SK-N-MC (cell line): Measurements from ENCODE around the gene DUSP22.

Experiments
- DNase-seq: peaks from one replicate; pipeline ENCODE4 v3.0.0-alpha.2; 2011; ENCODE audit warnings: low read depth, low spot score
- H3K27ac ChIP-seq: fragments of 200-600 bp; sonication (generic); 2 replicates; pipeline ENCODE4 v1.5.1; 2016; ENCODE audit warnings: mixed run types
- H3K36me3 ChIP-seq: fragments of 200-600 bp; sonication (generic); 2 replicates; pipeline ENCODE4 v1.6.1; 2017; ENCODE audit warnings: antibody characterized with exemption, low read length, mixed read lengths; ENCODE audit not compliant: insufficient read depth
- H3K4me3 ChIP-seq: fragments of 200-600 bp; sonication (generic); 2 replicates; pipeline ENCODE4 v1.5.1; 2016
- H3K9ac ChIP-seq: fragments of 200-600 bp; sonication (generic); 2 replicates; pipeline ENCODE4 v1.8.0; 2017; ENCODE audit warnings: mixed run types, mixed read lengths; ENCODE audit not compliant: insufficient read length
- H3K9me3 ChIP-seq: fragments of 200-600 bp; sonication (generic); 2 replicates; pipeline ENCODE4 v1.6.1; 2017; ENCODE audit warnings: low read depth, mild to moderate bottlenecking, antibody characterized with exemption, low read length, moderate library complexity, mixed read lengths
- EZH2 ChIP-seq: fragments of 200-600 bp; sonication (generic); IDR thresholded peaks from one replicate; pipeline ENCODE4 v1.6.1; 2017; ENCODE audit warnings: antibody characterized with exemption
- FOXP2 ChIP-seq: optimal IDR thresholded peaks from 2 replicates; pipeline ENCODE3; 2011; ENCODE audit warnings: mild to moderate bottlenecking, moderate library complexity; ENCODE audit not compliant: insufficient read depth; ENCODE audit errors: extremely low read length, control extremely low read depth
- POLR2AphosphoS5 ChIP-seq: IDR thresholded peaks from 2 replicates; pipeline ENCODE4 v1.6.1; 2012; ENCODE audit warnings: mild to moderate bottlenecking, low read depth, low read length, borderline replicate concordance

DUSP22 gene

DNA sequence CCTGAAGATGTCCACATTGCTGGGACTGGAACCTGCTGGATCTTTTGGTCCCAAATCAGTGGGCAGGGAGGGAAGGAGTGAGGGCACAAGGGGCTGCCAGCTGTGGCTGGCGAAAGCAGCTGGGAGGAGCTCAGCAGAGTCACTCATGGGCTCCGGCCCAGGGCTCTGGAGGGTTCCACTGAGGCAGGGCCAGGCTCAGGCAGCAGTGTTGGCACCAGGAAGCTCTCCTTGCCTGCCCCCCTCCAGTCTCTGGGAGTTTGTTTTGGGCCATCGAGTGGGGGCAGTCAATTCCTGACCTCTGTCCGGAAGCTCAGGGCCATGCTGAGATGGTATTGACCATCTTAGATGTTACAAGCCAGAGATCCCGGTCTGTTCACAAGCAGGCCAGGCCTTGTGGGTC lies 60.2 kb downstream of the DUSP22 start:
- DNase-seq = no peak
- Histone ChIP-seq H3K9me3 (no peaks in the 10 kb centered on the region), H3K9ac (no peak overlapping the region), H3K36me3 (no peaks in the 10 kb centered on the region), H3K4me3 (no peak overlapping the region), H3K27ac (no peak overlapping the region)
- no peak for TF ChIP-seq FOXP2
- no peak for TF ChIP-seq POLR2AphosphoS5
- no peak for TF ChIP-seq EZH2

DNA sequence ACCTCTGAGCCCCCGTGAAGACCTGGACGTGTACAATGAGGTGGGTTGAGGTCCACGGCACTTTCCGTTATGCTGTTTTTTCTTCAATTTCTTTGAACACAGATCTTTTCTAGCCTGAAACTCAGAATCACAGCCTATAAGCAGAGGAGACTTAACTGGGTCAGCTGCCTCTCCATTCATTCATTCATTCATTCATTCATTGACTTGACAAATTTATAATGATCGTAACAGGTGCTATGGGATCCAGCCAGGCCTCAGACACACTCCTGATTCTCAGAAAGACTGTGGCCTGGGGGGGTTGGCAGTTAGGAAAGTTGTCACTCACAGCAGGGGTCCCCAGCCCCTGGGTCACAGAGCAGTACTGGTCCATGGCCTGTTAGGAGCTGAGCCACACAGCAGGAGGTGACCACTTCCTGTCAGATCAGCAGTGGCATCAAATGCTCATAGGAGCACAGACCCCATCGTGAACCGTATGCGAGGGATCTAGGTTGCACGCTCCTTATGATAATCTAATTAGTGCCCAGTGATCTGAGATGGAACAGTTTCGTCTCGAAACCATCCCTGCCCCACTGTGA lies 60.7 kb downstream of the DUSP22 start:
- no peaks in the 10 kb centered on the region for H3K9me3 ChIP-seq
- H3K36me3 ChIP-seq = no peaks in the 10 kb centered on the region
- no peak for DNase-seq
- no peak overlapping the region for H3K4me3 ChIP-seq
- no peak overlapping the region for H3K9ac ChIP-seq
- TF ChIP-seq POLR2AphosphoS5 (no peak), FOXP2 (no peak), EZH2 (no peak)
- no peak overlapping the region for H3K27ac ChIP-seq

DNA sequence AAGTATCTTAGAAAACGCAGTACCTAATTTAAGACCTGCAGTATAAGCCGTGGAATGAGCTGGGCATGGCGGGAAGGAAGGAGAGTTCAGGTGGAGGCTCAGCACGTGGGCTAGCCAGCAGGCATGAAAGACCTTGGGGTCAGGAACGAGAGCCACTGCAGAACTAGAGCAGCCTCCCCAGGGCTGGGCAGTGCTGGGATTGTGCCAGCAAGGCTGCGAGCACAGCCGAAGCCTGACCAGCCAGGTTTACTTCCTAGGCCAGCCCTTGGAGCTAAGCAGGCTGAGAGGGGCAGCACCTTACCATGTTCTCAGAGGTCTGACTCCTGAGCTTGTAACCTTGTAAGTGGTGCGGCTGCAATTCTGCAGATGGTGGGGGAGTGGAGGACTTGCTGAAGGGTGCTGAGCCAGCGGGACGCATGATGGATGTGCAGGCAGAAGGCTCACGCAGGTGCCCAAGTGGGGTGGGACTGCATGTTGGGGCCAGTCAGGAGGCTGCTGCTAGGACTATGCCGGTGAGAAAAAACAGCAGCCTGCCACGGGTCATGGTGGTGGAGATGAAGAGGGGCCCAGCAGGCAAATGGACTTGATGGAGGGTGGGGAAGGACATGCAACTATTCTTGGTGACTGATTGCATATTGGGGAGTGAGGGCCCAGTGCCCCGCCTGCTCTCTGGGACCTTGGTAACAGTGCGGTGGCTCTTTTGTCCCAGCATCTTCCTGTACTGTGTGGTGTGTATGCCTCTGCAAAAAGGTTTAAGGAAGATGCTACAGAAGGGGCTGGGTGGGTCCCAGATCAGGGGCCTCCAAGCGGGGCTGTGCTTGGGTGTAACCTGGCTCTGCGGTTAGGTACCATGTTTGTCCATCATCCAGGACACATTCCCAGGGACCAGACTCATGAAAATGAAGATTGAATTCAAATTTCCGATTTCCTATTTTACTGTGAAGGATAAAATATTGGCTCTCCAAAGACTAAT lies 61.6 kb downstream of the DUSP22 start:
- DNase-seq = no peak
- Histone ChIP-seq H3K4me3 (no peak overlapping the region), H3K9me3 (no peaks in the 10 kb centered on the region), H3K36me3 (no peaks in the 10 kb centered on the region), H3K9ac (no peak overlapping the region), H3K27ac (no peak overlapping the region)
- TF ChIP-seq POLR2AphosphoS5 = no peak
- no peak for TF ChIP-seq EZH2
- no peak for TF ChIP-seq FOXP2

GRCh38 chr6:354631-355280 lies 62.5 kb downstream of the DUSP22 start:
- Histone ChIP-seq H3K36me3 (no peaks in the 10 kb centered on the region), H3K27ac (no peak overlapping the region), H3K4me3 (no peak overlapping the region), H3K9ac (no peak overlapping the region), H3K9me3 (no peaks in the 10 kb centered on the region)
- no peak for DNase-seq
- TF ChIP-seq POLR2AphosphoS5 (no peak), EZH2 (no peak), FOXP2 (no peak)

DNA sequence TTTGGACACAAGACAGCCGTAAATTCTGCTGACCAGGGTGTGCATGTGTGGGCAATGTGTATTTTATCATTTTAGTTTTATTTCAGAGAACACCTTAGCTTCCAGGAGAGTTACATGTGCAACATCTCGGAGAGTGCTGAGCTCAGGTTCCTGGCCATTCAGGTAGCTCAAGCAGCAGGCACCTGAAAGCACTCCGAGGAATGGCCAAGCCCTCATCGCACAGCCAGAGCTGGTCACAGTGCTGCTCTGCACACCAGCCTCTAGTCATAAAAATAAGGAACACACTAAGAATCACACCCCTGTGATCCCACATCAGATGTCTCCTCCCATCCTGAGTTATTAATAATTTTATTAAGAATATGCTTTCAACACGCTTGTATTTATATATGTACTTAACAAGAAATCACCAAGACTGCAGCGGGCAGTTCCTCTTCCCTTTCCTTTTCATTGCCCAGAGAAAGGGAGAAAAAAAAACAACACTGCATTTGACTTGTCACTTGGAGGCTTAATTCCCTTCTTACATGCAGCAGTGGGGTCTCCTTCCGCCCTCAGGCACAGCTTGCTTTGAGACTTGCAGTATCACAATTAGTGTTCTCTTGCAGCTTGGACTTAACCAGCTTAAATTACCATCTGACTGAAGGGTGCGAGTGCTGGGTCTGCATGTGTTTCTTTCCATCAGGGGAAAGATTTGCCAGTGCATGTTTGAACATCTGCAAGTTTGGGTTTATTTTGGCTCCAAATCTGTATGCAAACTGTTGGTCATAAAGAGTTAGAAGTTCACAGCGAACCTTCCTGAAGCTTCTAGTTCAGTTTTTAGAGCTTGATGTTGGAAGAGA lies 63.3 kb downstream of the DUSP22 start:
- no peak for DNase-seq
- no peak overlapping the region for H3K9ac ChIP-seq
- H3K9me3 ChIP-seq = no peaks in the 10 kb centered on the region
- TF ChIP-seq FOXP2 (no peak), EZH2 (no peak), POLR2AphosphoS5 (no peak)
- H3K4me3 ChIP-seq = no peak overlapping the region
- no peaks in the 10 kb centered on the region for H3K36me3 ChIP-seq
- H3K27ac ChIP-seq = no peak overlapping the region

DNA sequence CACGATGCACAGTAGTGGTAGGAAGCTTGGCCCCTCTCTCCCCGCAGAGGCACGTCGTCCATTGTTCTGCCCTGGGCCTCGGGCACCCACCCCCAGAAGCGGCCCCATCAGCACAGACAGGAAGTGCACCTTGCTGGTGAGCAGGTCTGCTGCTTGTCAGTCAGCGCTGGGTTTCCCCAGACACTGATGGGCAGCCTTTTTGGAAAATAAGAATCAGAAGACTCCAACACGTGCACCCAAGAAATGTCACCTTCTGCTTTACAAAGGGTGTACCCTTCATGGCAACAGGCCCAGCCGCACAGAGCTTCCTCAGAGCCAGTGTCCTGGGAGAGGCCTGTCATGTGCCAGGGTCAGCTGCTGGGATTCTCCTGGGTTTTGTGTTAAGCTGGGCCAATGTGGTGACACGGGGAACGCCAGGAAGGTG lies 64.6 kb downstream of the DUSP22 start:
- Histone ChIP-seq H3K27ac (no peak overlapping the region), H3K9me3 (no peaks in the 10 kb centered on the region), H3K4me3 (no peak overlapping the region), H3K9ac (no peak overlapping the region), H3K36me3 (no peaks in the 10 kb centered on the region)
- no peak for TF ChIP-seq POLR2AphosphoS5
- no peak for TF ChIP-seq FOXP2
- no peak for TF ChIP-seq EZH2
- no peak for DNase-seq

- Histone ChIP-seq H3K4me3 (no peak overlapping the region), H3K9ac (no peak overlapping the region), H3K36me3 (no peaks in the 10 kb centered on the region), H3K9me3 (no peaks in the 10 kb centered on the region), H3K27ac (no peak overlapping the region)
- DNase-seq = no peak
- no peak for TF ChIP-seq EZH2
- no peak for TF ChIP-seq FOXP2
- no peak for TF ChIP-seq POLR2AphosphoS5
These were observed 65.0 kb downstream of the DUSP22 start for GRCh38 chr6:357261-357790.
